ENCODE measurements around the gene GOLT1A. TPM values are rescaled to one million over a fixed set of nuclear protein-coding genes. Genes with fewer than 3 reads are reported as not detected.

The GOLT1A gene
- total and polyA plus RNA-seq, 2 of the 8 experiments (the other 6 are each of a cell fraction or from before 2014, with no cell fraction given): 7.5 to 8.5 TPM

DNA sequence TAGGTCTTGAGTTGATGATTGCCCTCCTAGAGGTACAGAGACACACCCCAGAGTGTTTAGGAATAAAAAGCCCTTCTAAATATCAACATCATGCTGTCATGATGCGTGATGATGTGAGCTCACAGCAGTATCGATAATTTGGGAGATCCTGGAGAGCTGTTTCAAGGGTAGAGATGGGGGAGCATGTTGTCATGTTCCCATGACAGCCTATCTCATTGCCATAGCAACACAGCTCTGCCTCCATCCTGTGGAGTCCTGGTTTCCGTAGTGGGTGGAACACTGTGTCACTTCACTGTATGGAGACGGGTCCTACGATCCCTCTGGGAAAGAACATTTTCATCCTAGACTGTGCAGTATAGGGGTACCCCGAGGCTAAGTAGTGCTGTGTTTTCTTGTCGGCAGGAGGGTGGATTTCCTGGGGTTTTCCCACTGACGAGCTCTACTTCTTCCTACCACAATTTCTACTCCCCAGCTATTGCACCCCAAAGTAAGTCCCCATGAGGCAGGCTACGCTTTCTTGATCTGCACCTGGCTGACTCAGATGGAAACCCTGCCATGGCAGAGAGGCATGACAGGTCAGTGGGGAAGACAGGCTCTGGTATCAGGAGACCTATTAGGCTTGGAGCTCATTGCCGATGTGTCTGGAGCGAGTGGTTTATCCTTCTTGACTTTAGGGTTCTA is 24.7 kb downstream of the GOLT1A start:
- no peaks in the 10 kb centered on the region for H4K20me1 ChIP-seq (replicated peaks in 1 of 2; ENCODE audit: control insufficient read depth in 1 of 2, insufficient read depth in 2 of 2, low read length in 2 of 2)
- H3K27ac ChIP-seq (ENCODE audit: low read depth, low read length): no peak overlapping the region
- no peaks in the 10 kb centered on the region for H3K79me1 ChIP-seq (ENCODE audit: low read depth, low read length)
- CTCF ChIA-PET (ENCODE audit: partially characterized antibody): interaction anchor here (0.6 to 7.0 kb wide), 16 partner anchors 10 to 209 kb away, joined by 3 to 73 read pairs (median 4); partner anchors contain the start of genes GOLT1A and PLEKHA6
- no peak overlapping the region for H3K18ac ChIP-seq (ENCODE audit: extremely low read depth, low read length)
- H2BK20ac ChIP-seq (ENCODE audit: low read length): no peak overlapping the region
- no peak for DNase-seq (ENCODE audit: low read depth in 1 of 2, low spot score in 2 of 2)
- H3K23me2 ChIP-seq (ENCODE audit: low read depth, low read length): no peaks in the 10 kb centered on the region; the same call in 1 of the 2 replicates
- no peak overlapping the region for H3K23ac ChIP-seq (ENCODE audit: insufficient read length)
- no peak overlapping the region for H4K8ac ChIP-seq (ENCODE audit: extremely low read depth, insufficient read depth, low read length)
- H3K4me2 ChIP-seq (ENCODE audit: insufficient read depth in 1 of 2, low read depth in 2 of 2, low read length in 2 of 2): no peak overlapping the region; a peak in 1 of 4 replicates
- no peak overlapping the region for H4K91ac ChIP-seq (replicated peaks; ENCODE audit: insufficient read length, low read length)
- no peak overlapping the region for H4K5ac ChIP-seq (ENCODE audit: insufficient read length, low read depth, low read length)
- H3K4me1 ChIP-seq (replicated peaks in 1 of 4; ENCODE audit: control insufficient read depth in 3 of 4, insufficient read depth in 4 of 4, low read length in 3 of 4): no peaks in the 10 kb centered on the region
- no peak overlapping the region for H3K14ac ChIP-seq (ENCODE audit: insufficient read length)
- H3K9ac ChIP-seq (replicated peaks in 1 of 4; ENCODE audit: extremely low read depth in 1 of 4, low read depth in 3 of 4, low read length in 3 of 4): no peak overlapping the region
- no peaks in the 10 kb centered on the region for H3K36me3 ChIP-seq (ENCODE audit: control insufficient read depth in 2 of 4, insufficient read depth in 4 of 4, low read length in 3 of 4)
- no peak overlapping the region for H2AK5ac ChIP-seq (ENCODE audit: low read depth, low read length)
- WGBS, 2 experiments (ENCODE audit: extremely low coverage in 1 of 2, insufficient coverage in 1 of 2, insufficient read length in 1 of 2, insufficient replicate concordance in 2 of 2, low coverage in 1 of 2, low lambda C conversion rate in 2 of 2, missing lambda C conversion rate in 1 of 2): 92% methylated on average over 11 of the region's 11 CpGs; no CpG with 5 or more reads in 1 of the 2 experiments
- no peak overlapping the region for H2BK15ac ChIP-seq (ENCODE audit: low read length)
- FAIRE-seq: no peak
- POLR2A ChIA-PET (ENCODE audit: partially characterized antibody): interaction anchor here (0.8 to 2.6 kb wide), 4 partner anchors 8 to 17 kb away, joined by 3 to 10 read pairs (median 5); no protein-coding TSS in a partner anchor
- H3K4me3 ChIP-seq (ENCODE audit: extremely low read depth in 1 of 4, insufficient read depth in 2 of 4, low read depth in 3 of 4, low read length in 4 of 4): no peak overlapping the region
- H3K27me3 ChIP-seq (replicated peaks in 1 of 4; ENCODE audit: control insufficient read depth in 3 of 4, extremely low read depth in 1 of 4, insufficient read depth in 3 of 4, low read length in 3 of 4): peaks cover 0 to 8% (median 6%) of the 10 kb centered on the region in 4 experiments; a peak in 4 of 7 replicates
- H3K9me3 ChIP-seq (ENCODE audit: insufficient read depth in 2 of 2, low read depth in 1 of 2, low read length in 1 of 2): no peaks in the 10 kb centered on the region
- H2BK12ac ChIP-seq (ENCODE audit: low read depth, low read length): no peak overlapping the region
- H2AFZ ChIP-seq (ENCODE audit: low read length): no peak overlapping the region
- no peak overlapping the region for H2BK120ac ChIP-seq (replicated peaks; ENCODE audit: low read depth, low read length)
- H3K79me2 ChIP-seq (ENCODE audit: control insufficient read depth in 1 of 2, insufficient read depth in 2 of 2, low read length in 2 of 2): no peaks in the 10 kb centered on the region
- no peak overlapping the region for H2BK5ac ChIP-seq (ENCODE audit: low read depth, low read length)
- H3K56ac ChIP-seq (replicated peaks; ENCODE audit: insufficient read length, low read depth, low read length): no peak overlapping the region
- H3K4ac ChIP-seq (replicated peaks; ENCODE audit: insufficient read length, low read depth, low read length): no peak overlapping the region
- no peak for TF ChIP-seq SIRT6 (IDR thresholded peaks at IDR 0.05; ENCODE audit: low read length)
- TF ChIP-seq SP2 (IDR thresholded peaks at IDR 0.05; ENCODE audit: low read length): no peak
- no peak for TF ChIP-seq CTBP2 (IDR thresholded peaks at IDR 0.05; ENCODE audit: borderline replicate concordance, insufficient read depth, insufficient read length, low read length)
- TF ChIP-seq SIN3A (conservative IDR thresholded peaks at IDR 0.05 in 1 of 2, IDR thresholded peaks at IDR 0.05 in 1 of 2; ENCODE audit: low read depth in 1 of 2, low read length in 2 of 2): no peak
- no peak for TF ChIP-seq RXRA (IDR thresholded peaks at IDR 0.05; ENCODE audit: insufficient read depth, low read depth, low read length)
- no peak for TF ChIP-seq CTCF (IDR thresholded peaks at IDR 0.05; ENCODE audit: control extremely low read depth in 1 of 3, insufficient read depth in 1 of 3, low read depth in 1 of 3, low read length in 3 of 3)
- TF ChIP-seq GABPA (IDR thresholded peaks at IDR 0.05; ENCODE audit: borderline replicate concordance, insufficient read depth, low read length): no peak
- TF ChIP-seq ATF3 (IDR thresholded peaks at IDR 0.05; ENCODE audit: insufficient read depth, low read depth, low read length): no peak
